Activated T-cell treated with anti-CD3 and anti-CD28 coated beads, Interleukin-2, amount 50 U/mL, for 1 hour (primary cell): ENCODE data around the gene MAPT.

ENCODE experiments used
- DNase-seq: peaks from one replicate; pipeline ENCODE4 v3.0.0-alpha.2; 2020

MAPT gene

GRCh38 chr17:45975640-45976295 lies 81.4 kb downstream of the MAPT start:
- no peak for DNase-seq

GRCh38 chr17:45976391-45976754 lies 82.0 kb downstream of the MAPT start:
- no peak for DNase-seq

- no peak for DNase-seq
Measured at GRCh38 chr17:45976755-45977505, 82.6 kb downstream of the MAPT start.

GRCh38 chr17:45977506-45977824 lies 83.1 kb downstream of the MAPT start:
- no peak for DNase-seq

GRCh38 chr17:45977976-45978626 lies 83.7 kb downstream of the MAPT start:
- no peak for DNase-seq

GRCh38 chr17:45979137-45979536 lies 84.8 kb downstream of the MAPT start:
- no peak for DNase-seq

- DNase-seq, result no peak
Measured at GRCh38 chr17:45980855-45981254, 86.5 kb downstream of the MAPT start.

GRCh38 chr17:45981306-45981705 lies 87.0 kb downstream of the MAPT start:
- no peak for DNase-seq

- DNase-seq, result no peak
Measured at GRCh38 chr17:45982791-45983613, 88.6 kb downstream of the MAPT start.

- no peak for DNase-seq
Measured at GRCh38 chr17:45983614-45984310, 89.4 kb downstream of the MAPT start.

- DNase-seq, result no peak
Measured at GRCh38 chr17:45984368-45984767, 90.0 kb downstream of the MAPT start.

GRCh38 chr17:45985447-45985846 lies 91.1 kb downstream of the MAPT start:
- no peak for DNase-seq

GRCh38 chr17:45986056-45986455 lies 91.7 kb downstream of the MAPT start:
- DNase-seq, result no peak

- DNase-seq, result no peak
Measured at GRCh38 chr17:45987706-45988105, 93.4 kb downstream of the MAPT start.

GRCh38 chr17:45989759-45990158 lies 95.4 kb downstream of the MAPT start:
- no peak for DNase-seq

- DNase-seq, result no peak
Measured at GRCh38 chr17:45990886-45991285, 96.5 kb downstream of the MAPT start.

- no peak for DNase-seq
Measured at GRCh38 chr17:45991341-45991740, 97.0 kb downstream of the MAPT start.

GRCh38 chr17:45992175-45992574 lies 97.8 kb downstream of the MAPT start:
- DNase-seq, result no peak

GRCh38 chr17:45992904-45993303 lies 98.5 kb downstream of the MAPT start:
- no peak for DNase-seq

GRCh38 chr17:45993962-45994627 lies 99.7 kb downstream of the MAPT start:
- no peak for DNase-seq

- DNase-seq, result no peak
Measured at GRCh38 chr17:45994987-45995386, 100.6 kb downstream of the MAPT start.

- DNase-seq, result no peak
Measured at GRCh38 chr17:45995627-45996270, 101.4 kb downstream of the MAPT start.
